ENCODE measurements around the gene CAPN13.

Gene CAPN13

DNA sequence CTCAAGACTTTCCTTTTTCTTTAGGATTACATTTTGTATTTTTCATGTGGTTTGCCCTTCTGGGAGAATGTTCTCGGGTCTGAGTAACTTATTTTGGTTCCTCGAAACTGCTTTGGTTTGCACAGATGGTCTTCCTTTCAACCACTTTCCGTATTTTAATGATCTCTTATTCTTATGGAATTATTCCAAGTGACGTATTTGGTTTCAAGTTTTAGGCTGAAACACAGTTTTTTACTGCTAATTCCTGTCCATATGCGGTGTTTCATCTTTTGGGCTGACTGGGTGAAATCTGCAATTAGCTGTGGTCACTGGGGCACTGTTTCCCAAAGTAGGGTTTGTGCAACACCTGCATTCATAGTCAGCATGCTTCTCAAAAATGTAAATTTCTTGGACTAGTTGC is 122.7 kb downstream of the CAPN13 start:
- no peak for DNase-seq (ENCODE audit: low read depth in 2 of 2, low spot score in 1 of 2)

DNA sequence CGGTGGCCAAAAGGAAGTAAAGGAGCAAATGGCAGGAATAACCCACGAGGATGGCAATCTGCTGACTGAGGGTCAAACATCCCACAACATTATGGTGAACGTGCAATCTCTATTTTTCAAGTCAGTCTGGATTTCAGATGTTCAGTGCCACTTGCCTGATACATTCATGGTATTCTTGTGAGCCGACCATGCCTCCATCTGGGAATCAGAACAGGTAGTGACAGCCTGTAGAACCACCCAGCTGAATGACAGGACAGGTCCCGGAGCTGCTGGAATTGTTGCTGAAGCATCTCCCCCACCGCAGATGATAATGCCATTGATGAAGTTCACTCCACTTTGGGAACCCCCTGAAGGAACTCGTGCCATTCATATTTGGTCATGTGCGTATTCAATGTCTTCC is 123.2 kb downstream of the CAPN13 start:
- no peak for DNase-seq (ENCODE audit: low read depth in 2 of 2, low spot score in 1 of 2)

DNA sequence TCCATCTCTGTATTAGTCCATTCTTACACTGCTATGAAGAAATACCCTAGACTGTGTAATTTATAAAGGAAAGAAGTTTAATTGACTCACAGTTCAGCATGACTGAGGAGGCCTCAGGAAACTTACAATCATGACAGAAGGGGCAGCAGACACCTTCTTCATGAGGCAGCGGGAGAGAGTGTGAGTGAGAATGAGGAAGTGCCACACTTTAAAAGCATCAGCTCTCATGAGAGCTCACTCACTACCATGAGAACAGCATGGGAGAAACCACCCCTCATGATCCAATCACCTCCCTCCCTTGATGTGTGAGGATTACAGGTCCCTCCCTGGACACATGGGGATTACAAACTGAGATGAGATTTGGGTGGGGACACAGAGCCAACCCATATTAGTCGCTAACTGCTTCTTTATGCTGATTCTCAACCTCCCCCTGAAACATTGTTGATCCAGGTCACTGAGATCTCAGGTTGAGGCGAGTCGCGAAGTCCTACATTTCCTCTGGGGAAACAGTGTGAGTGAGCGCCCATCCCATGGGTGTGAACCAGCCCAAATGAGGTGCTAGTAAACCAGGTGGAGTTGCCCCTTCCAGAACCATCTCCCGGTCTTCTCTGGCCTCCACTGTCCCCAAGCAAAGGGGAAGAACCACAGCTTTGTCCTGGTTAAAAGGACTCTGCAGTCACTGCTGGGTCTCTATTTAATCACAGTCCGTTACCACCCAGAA is 123.8 kb downstream of the CAPN13 start:
- DNase-seq (ENCODE audit: low read depth in 2 of 2, low spot score in 1 of 2) = no peak

DNA sequence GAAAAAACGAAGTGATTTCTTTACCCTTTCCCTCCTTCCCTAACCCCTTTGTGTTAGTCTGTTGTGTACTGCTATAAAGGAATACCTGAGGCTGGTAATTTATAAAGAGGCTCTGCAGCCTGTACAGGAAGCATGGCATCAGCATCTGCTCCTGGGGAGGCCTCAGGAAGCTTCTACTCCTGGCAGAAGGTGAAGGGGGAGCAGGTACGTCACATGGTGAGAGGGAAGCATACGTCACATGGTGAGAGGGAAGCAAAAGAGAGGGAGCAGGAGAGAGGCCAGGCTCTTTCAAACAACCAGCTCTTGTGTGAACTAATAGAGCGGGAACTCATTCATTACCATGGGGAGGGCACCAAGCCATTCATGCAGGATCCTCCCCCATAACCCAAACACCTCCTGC is 126.2 kb downstream of the CAPN13 start:
- no peak for DNase-seq (ENCODE audit: low read depth in 2 of 2, low spot score in 1 of 2)

DNA sequence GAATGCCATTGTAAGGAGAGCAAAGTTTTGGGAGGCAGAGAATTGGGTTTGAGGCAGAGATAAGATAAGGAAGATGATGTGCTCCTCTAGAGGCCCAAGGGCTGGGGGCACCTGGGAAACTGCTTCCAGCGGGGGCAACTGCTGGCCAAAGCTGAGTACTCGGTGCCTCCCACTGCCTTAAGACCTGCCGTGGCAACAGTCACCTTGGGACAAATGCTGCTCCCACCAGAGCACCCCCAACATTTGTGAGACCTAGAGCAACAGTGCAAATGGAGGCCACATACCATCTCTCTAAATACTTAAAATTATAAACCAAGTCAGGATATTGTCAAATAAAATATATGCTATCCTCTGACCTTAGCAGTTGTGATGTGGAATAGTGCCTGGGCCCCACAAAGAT is 127.1 kb downstream of the CAPN13 start:
- no peak for DNase-seq (ENCODE audit: low read depth in 2 of 2, low spot score in 1 of 2)

DNA sequence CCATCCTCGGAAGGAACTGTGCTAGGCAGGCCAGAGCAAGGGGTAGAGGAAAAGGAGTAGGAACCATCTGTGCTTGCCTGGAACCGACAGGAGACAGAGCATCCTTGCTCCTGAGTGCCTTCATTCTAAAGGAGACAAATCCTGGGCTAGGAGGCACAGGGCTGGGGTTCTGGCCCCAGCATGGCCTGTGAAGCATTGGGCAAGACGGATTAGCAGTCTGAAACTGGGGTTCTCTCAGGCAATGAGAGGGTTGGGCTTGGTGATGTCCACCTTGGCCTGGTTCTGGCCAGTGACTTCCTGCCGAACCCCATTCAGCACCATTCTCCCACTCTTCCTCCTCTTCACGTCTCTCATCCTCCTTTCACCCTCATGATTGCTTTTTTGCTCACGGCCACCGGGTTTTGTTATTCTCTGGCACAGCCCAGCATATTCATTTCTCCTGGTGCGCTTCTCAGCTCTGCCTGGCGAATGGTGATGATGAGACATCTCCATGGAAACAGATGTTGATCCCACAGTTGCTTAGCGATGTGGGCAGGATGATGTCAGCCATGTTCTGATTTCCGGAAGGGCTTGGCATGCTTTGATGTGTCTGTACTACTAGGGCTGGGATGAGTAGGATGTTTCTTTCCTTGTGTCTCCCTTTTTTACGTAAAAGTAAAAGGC is 127.7 kb downstream of the CAPN13 start:
- DNase-seq (ENCODE audit: low read depth in 2 of 2, low spot score in 1 of 2) = no peak

DNA sequence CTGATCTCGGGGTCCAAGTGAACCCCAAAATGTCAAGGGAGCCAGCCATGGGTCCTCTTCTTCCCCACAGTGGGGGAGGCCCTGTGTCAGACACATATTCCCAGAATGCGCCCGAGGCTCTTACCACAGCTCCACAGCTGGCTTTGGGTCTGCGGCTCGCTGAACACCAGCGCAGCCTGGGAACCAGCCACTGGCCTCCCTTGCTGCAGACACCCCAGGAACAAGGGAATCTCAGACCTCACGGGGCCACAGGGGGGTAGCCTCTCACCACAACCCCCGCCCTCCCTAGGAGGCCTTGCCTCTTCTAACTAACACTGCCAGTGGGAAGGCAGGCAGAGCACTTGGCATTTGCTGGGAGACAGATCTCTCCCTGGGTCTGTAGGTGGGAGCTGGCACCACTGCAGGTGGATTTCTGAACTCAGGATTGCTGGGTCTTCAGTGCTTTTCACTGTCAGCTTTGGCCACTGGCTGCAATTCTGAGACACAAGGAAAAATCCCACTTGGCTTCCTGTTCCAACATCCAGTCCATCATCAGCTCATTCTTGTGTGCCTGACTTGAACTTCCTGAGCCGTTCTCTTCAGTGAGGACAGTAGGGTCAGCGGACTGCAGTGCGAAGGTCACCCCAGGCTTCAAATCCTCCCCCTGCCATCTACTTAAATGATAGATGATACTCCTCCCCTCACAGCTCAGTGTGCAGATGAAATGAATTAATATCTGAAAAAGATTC is 128.7 kb downstream of the CAPN13 start:
- no peak for DNase-seq (ENCODE audit: low read depth in 2 of 2, low spot score in 1 of 2)

DNA sequence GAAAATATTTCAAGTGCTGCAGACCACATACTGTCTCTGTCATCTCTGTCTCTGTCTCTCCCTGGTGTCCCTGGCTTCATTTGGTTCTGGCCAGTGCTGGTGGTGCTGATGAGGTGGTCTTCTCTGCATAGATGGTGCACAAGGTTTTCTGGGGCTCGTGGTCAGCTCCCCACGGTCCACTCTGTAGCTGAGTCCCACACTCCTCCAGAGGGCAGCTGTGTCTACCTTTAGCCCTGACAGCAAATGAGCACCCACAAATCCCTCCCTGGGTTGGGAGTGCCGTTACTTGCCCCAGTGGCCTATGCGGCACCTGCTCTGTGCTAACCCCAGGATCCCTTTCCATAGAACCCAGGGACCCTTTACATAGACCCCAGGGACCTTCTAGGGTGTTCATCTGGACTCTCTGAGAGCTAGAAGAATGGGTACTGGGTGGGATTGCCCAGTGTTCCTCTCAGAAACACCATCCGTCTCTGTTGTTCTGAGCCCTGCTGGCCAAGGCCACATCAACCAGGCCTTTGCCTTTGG is 129.3 kb downstream of the CAPN13 start:
- DNase-seq (ENCODE audit: low read depth in 2 of 2, low spot score in 1 of 2) = no peak

DNA sequence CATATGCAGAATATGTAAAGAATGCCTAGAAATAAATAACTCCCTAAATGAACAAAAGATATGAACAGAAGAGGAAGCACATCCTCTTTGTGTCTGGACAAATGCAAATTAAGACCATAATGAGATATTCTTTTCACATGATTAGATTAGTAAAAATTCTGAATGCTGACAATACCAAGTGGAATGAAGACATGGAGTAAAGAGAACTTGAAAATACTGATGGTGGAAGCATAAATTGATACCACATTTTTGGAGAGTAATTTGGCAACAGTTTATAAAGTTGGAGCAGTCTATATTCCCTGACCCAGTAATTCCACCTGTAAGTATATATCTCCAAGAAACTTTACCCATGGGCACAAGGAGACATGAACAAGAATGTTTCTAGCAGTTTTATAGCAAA is 130.0 kb downstream of the CAPN13 start:
- DNase-seq (ENCODE audit: low read depth in 2 of 2, low spot score in 1 of 2) = no peak

DNA sequence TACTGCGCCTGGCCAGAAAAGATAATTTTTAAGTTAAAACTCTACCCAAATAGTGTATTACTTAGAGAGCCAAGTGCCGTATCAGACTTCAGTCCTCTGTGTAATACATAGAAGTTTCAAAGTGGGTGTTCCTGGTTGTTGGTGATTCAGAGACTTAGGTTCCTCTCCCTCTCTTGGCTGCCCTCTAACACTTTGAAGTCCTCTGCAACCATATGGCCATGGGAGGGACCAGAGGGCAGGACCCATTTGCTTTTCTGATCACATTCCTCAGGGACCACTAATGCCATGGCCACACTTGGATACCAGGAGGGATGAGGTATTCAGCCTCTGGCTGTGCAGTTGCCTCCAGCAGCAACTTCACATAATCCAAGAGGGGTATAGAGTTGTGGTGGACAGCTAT is 131.5 kb downstream of the CAPN13 start:
- no peak for DNase-seq (ENCODE audit: low read depth in 2 of 2, low spot score in 1 of 2)

DNA sequence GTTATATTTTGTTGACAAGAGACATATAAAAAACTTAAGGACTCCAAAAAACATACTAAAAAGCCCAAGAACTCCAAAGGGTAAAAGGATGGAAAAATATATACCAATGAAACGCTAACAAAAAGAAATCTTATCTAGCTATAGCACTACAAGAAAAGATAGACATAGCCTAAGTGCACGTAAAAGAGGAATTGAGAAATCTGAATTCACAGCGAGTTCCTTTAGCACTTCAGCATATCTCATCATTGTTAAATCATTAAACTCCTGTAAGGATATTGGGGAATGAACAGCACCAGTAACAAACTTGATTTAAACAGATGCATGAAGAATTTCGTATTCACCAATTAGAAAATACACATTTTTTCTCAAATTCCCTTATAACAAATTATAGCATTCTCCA is 134.1 kb downstream of the CAPN13 start:
- no peak for DNase-seq (ENCODE audit: low read depth in 2 of 2, low spot score in 1 of 2)

Data from stimulated activated CD8-positive, alpha-beta memory T cell treated with anti-CD3 and anti-CD28 coated beads, Interleukin-4, amount 100 ng/mL, for 1 hour (primary cell).